Stimulated activated memory B cell treated with anti-CD40 and anti-IgM and Interleukin-4, amounts not matched to agents 10 μg/mL and 1 μg/mL and 100 μg/mL, for 72 hours (primary cell): ENCODE results near the gene ASTN2.

ENCODE experiments used
- ATAC-seq: fragments of 150-1000 bp; cut with Tn5 transposase; 2 replicates; pipeline ENCODE4 v1.10.0; 2021
- H3K27ac Mint-ChIP-seq: one replicate; pipeline ENCODE4 v1.8.0; 2022; ENCODE audit warnings: mild to moderate bottlenecking, mixed read lengths
- H3K27me3 Mint-ChIP-seq: one replicate; pipeline ENCODE4 v1.8.0; 2022; ENCODE audit warnings: mixed read lengths
- H3K36me3 Mint-ChIP-seq: one replicate; pipeline ENCODE4 v1.8.0; 2022; ENCODE audit warnings: mixed read lengths
- H3K4me1 Mint-ChIP-seq: one replicate; pipeline ENCODE4 v1.8.0; 2022; ENCODE audit warnings: mixed read lengths
- H3K4me3 Mint-ChIP-seq: one replicate; pipeline ENCODE4 v1.8.0; 2022; ENCODE audit warnings: mild to moderate bottlenecking, moderate library complexity, mixed read lengths
- H3K9me3 Mint-ChIP-seq: one replicate; pipeline ENCODE4 v1.8.0; 2022; ENCODE audit warnings: mixed read lengths

Gene ASTN2

GRCh38 chr9:117414906-117415331, at the start of gene ASTN2:
ASTN2 (minus strand) TSS chr9:117415057; CDS start chr9:117414938, 119 bp downstream.
- ATAC-seq = no peak
- Mint-ChIP-seq H3K4me1 (no peaks in the 10 kb centered on the region), H3K27ac (no peak within 1 kb of the TSS), H3K9me3 (no peaks in the 10 kb centered on the region), H3K4me3 (peak within 1 kb of the TSS; percentile 9), H3K27me3 (peaks cover 38% of the 10 kb centered on the region), H3K36me3 (no peaks in the 10 kb centered on the region)

GRCh38 chr9:117462861-117463260, 48.0 kb upstream of the ASTN2 start:
- no peaks in the 10 kb centered on the region for H3K36me3 Mint-ChIP-seq
- no peaks in the 10 kb centered on the region for H3K4me1 Mint-ChIP-seq
- no peaks in the 10 kb centered on the region for H3K27me3 Mint-ChIP-seq
- peaks cover 3% of the 10 kb centered on the region for H3K9me3 Mint-ChIP-seq
- no peak for ATAC-seq
- no peak overlapping the region for H3K4me3 Mint-ChIP-seq
- H3K27ac Mint-ChIP-seq = no peak overlapping the region

GRCh38 chr9:117461386-117461785, 46.5 kb upstream of the ASTN2 start:
- no peak overlapping the region for H3K4me3 Mint-ChIP-seq
- no peak overlapping the region for H3K27ac Mint-ChIP-seq
- H3K4me1 Mint-ChIP-seq = no peaks in the 10 kb centered on the region
- peaks cover 3% of the 10 kb centered on the region for H3K9me3 Mint-ChIP-seq
- H3K36me3 Mint-ChIP-seq = no peaks in the 10 kb centered on the region
- no peaks in the 10 kb centered on the region for H3K27me3 Mint-ChIP-seq
- ATAC-seq = no peak

- Mint-ChIP-seq H3K36me3 (no peaks in the 10 kb centered on the region), H3K4me1 (no peaks in the 10 kb centered on the region)
Measured at GRCh38 chr9:117460743-117461142, 45.9 kb upstream of the ASTN2 start.

GRCh38 chr9:117459913-117460312, 45.1 kb upstream of the ASTN2 start:
- no peak overlapping the region for H3K27ac Mint-ChIP-seq
- H3K4me3 Mint-ChIP-seq = no peak overlapping the region
- no peaks in the 10 kb centered on the region for H3K27me3 Mint-ChIP-seq
- peaks cover 3% of the 10 kb centered on the region for H3K9me3 Mint-ChIP-seq
- H3K36me3 Mint-ChIP-seq = no peaks in the 10 kb centered on the region
- no peaks in the 10 kb centered on the region for H3K4me1 Mint-ChIP-seq
- ATAC-seq = no peak

More at GRCh38 chr9:117460743-117461142, 45.9 kb upstream of the ASTN2 start:
- peaks cover 3% of the 10 kb centered on the region for H3K9me3 Mint-ChIP-seq
- no peak for ATAC-seq
- no peak overlapping the region for H3K27ac Mint-ChIP-seq
- H3K27me3 Mint-ChIP-seq = no peaks in the 10 kb centered on the region
- H3K4me3 Mint-ChIP-seq = no peak overlapping the region

- peaks cover 3% of the 10 kb centered on the region for H3K9me3 Mint-ChIP-seq
- H3K27me3 Mint-ChIP-seq = no peaks in the 10 kb centered on the region
- H3K27ac Mint-ChIP-seq = no peak overlapping the region
- no peak for ATAC-seq
- no peaks in the 10 kb centered on the region for H3K36me3 Mint-ChIP-seq
- no peak overlapping the region for H3K4me3 Mint-ChIP-seq
- no peaks in the 10 kb centered on the region for H3K4me1 Mint-ChIP-seq
Measured at GRCh38 chr9:117458066-117458465, 43.2 kb upstream of the ASTN2 start.

GRCh38 chr9:117454711-117455110, 39.9 kb upstream of the ASTN2 start:
- H3K4me1 Mint-ChIP-seq = no peaks in the 10 kb centered on the region
- ATAC-seq = no peak
- no peaks in the 10 kb centered on the region for H3K27me3 Mint-ChIP-seq
- no peak overlapping the region for H3K4me3 Mint-ChIP-seq
- no peaks in the 10 kb centered on the region for H3K36me3 Mint-ChIP-seq
- no peak overlapping the region for H3K27ac Mint-ChIP-seq
- peaks cover 3% of the 10 kb centered on the region for H3K9me3 Mint-ChIP-seq

- H3K9me3 Mint-ChIP-seq = peaks cover 3% of the 10 kb centered on the region
Measured at GRCh38 chr9:117453737-117454136, 38.9 kb upstream of the ASTN2 start.

GRCh38 chr9:117451311-117451710, 36.5 kb upstream of the ASTN2 start:
- no peaks in the 10 kb centered on the region for H3K9me3 Mint-ChIP-seq
- no peak for ATAC-seq
- no peaks in the 10 kb centered on the region for H3K27me3 Mint-ChIP-seq
- H3K4me1 Mint-ChIP-seq = no peaks in the 10 kb centered on the region
- no peak overlapping the region for H3K4me3 Mint-ChIP-seq
- no peak overlapping the region for H3K27ac Mint-ChIP-seq
- no peaks in the 10 kb centered on the region for H3K36me3 Mint-ChIP-seq

More at GRCh38 chr9:117453737-117454136, 38.9 kb upstream of the ASTN2 start:
- no peaks in the 10 kb centered on the region for H3K36me3 Mint-ChIP-seq
- H3K4me1 Mint-ChIP-seq = no peaks in the 10 kb centered on the region
- no peak overlapping the region for H3K27ac Mint-ChIP-seq
- no peak for ATAC-seq
- H3K27me3 Mint-ChIP-seq = no peaks in the 10 kb centered on the region
- no peak overlapping the region for H3K4me3 Mint-ChIP-seq

- H3K9me3 Mint-ChIP-seq = no peaks in the 10 kb centered on the region
- H3K4me1 Mint-ChIP-seq = no peaks in the 10 kb centered on the region
- no peaks in the 10 kb centered on the region for H3K36me3 Mint-ChIP-seq
- no peak for ATAC-seq
- H3K27me3 Mint-ChIP-seq = no peaks in the 10 kb centered on the region
- H3K27ac Mint-ChIP-seq = no peak overlapping the region
- H3K4me3 Mint-ChIP-seq = no peak overlapping the region
Measured at GRCh38 chr9:117448066-117448465, 33.2 kb upstream of the ASTN2 start.

- no peak overlapping the region for H3K4me3 Mint-ChIP-seq
- no peaks in the 10 kb centered on the region for H3K4me1 Mint-ChIP-seq
- no peaks in the 10 kb centered on the region for H3K9me3 Mint-ChIP-seq
Measured at GRCh38 chr9:117445631-117446030, 30.8 kb upstream of the ASTN2 start.

GRCh38 chr9:117444501-117444900, 29.6 kb upstream of the ASTN2 start:
- ATAC-seq = no peak
- Mint-ChIP-seq H3K27ac (no peak overlapping the region), H3K9me3 (no peaks in the 10 kb centered on the region), H3K4me3 (no peak overlapping the region), H3K4me1 (no peaks in the 10 kb centered on the region), H3K27me3 (no peaks in the 10 kb centered on the region), H3K36me3 (no peaks in the 10 kb centered on the region)

More at GRCh38 chr9:117445631-117446030, 30.8 kb upstream of the ASTN2 start:
- no peak overlapping the region for H3K27ac Mint-ChIP-seq
- no peak for ATAC-seq
- no peaks in the 10 kb centered on the region for H3K27me3 Mint-ChIP-seq
- no peaks in the 10 kb centered on the region for H3K36me3 Mint-ChIP-seq

GRCh38 chr9:117437283-117437682, 22.4 kb upstream of the ASTN2 start:
- ATAC-seq = no peak
- Mint-ChIP-seq H3K27me3 (no peaks in the 10 kb centered on the region), H3K4me3 (no peak overlapping the region), H3K27ac (no peak overlapping the region), H3K4me1 (no peaks in the 10 kb centered on the region), H3K36me3 (no peaks in the 10 kb centered on the region), H3K9me3 (peaks cover 4% of the 10 kb centered on the region)

GRCh38 chr9:117435630-117436261, 20.9 kb upstream of the ASTN2 start:
- ATAC-seq = no peak
- H3K9me3 Mint-ChIP-seq = peaks cover 4% of the 10 kb centered on the region
- H3K36me3 Mint-ChIP-seq = no peaks in the 10 kb centered on the region
- no peaks in the 10 kb centered on the region for H3K4me1 Mint-ChIP-seq
- H3K27ac Mint-ChIP-seq = no peak overlapping the region
- H3K27me3 Mint-ChIP-seq = no peaks in the 10 kb centered on the region
- no peak overlapping the region for H3K4me3 Mint-ChIP-seq

- no peak for ATAC-seq
- Mint-ChIP-seq H3K4me1 (no peaks in the 10 kb centered on the region), H3K27ac (no peak overlapping the region), H3K27me3 (no peaks in the 10 kb centered on the region), H3K4me3 (no peak overlapping the region), H3K36me3 (no peaks in the 10 kb centered on the region), H3K9me3 (peaks cover 4% of the 10 kb centered on the region)
Measured at GRCh38 chr9:117434566-117434965, 19.7 kb upstream of the ASTN2 start.

- Mint-ChIP-seq H3K9me3 (peaks cover 4% of the 10 kb centered on the region), H3K4me1 (no peaks in the 10 kb centered on the region), H3K4me3 (no peak overlapping the region), H3K36me3 (no peaks in the 10 kb centered on the region), H3K27ac (no peak overlapping the region), H3K27me3 (no peaks in the 10 kb centered on the region)
- ATAC-seq = no peak
Measured at GRCh38 chr9:117430813-117431212, 16.0 kb upstream of the ASTN2 start.
